Keratinocyte (primary cell): ENCODE data around the gene FHOD3. TPM values are rescaled to one million over a fixed set of nuclear protein-coding genes. Genes with fewer than 3 reads are reported as not detected.

Experiments used
- DNase-seq: peaks from one replicate; pipeline ENCODE4 v3.0.0-alpha.2; 2011; ENCODE audit warnings: low read depth, missing footprints, low spot score
- FAIRE-seq: peaks from 2 replicates; lab custom pipeline; 2011; peaks lifted over from hg19 to GRCh38; lab: Jason Lieb, UNC
- H2AFZ ChIP-seq: 2 replicates; pipeline ENCODE4 v1.6.0; 2012; ENCODE audit warnings: low read length, control low read depth, inconsistent platforms; ENCODE audit not compliant: control insufficient read depth
- H3K27ac ChIP-seq: 2 replicates; pipeline ENCODE4 v1.5.1; 2011; ENCODE audit warnings: low read length; ENCODE audit not compliant: control insufficient read depth, insufficient read depth
- H3K27me3 ChIP-seq: 3 replicates; pipeline ENCODE4 v1.6.0; 2011; ENCODE audit warnings: low read length; ENCODE audit not compliant: control insufficient read depth, insufficient read depth; ENCODE audit errors: extremely low read depth
- H3K36me3 ChIP-seq, 2 experiments: 2 replicates in 1 of 2; 3 replicates in 1 of 2; pipeline ENCODE4 v1.5.1; 2011; ENCODE audit warnings: low read length in 2 of 2, mild to moderate bottlenecking in 1 of 2; ENCODE audit not compliant: control insufficient read depth in 2 of 2, insufficient read depth in 2 of 2; ENCODE audit errors: extremely low read depth in 1 of 2
- H3K4me1 ChIP-seq: 3 replicates; pipeline ENCODE4 v1.5.1; 2011; ENCODE audit warnings: low read length; ENCODE audit not compliant: control insufficient read depth, insufficient read depth; ENCODE audit errors: extremely low read depth
- H3K4me2 ChIP-seq: 3 replicates; pipeline ENCODE4 v1.6.0; 2011; ENCODE audit warnings: low read depth, low read length; ENCODE audit not compliant: control insufficient read depth, insufficient read depth; ENCODE audit errors: extremely low read depth
- H3K4me3 ChIP-seq, 3 experiments: fragments of 200-600 bp in 1 of 3; sonication (generic) in 1 of 3; 2 replicates in 2 of 3; 3 replicates in 1 of 3; pipeline ENCODE4 v1.5.1; 2011 to 2016; ENCODE audit warnings: low read length in 3 of 3, mild to moderate bottlenecking in 3 of 3, control low read depth in 2 of 3, inconsistent platforms in 1 of 3, low read depth in 1 of 3, mixed read lengths in 1 of 3, mixed run types in 1 of 3, moderate library complexity in 1 of 3; ENCODE audit not compliant: control insufficient read depth in 2 of 3, insufficient read depth in 2 of 3; ENCODE audit errors: extremely low read depth in 1 of 3
- H3K79me2 ChIP-seq: 2 replicates; pipeline ENCODE4 v1.6.0; 2012; ENCODE audit warnings: low read length; ENCODE audit not compliant: control insufficient read depth, insufficient read depth
- H3K9ac ChIP-seq: 3 replicates; pipeline ENCODE4 v1.6.0; 2011; ENCODE audit warnings: low read length; ENCODE audit not compliant: control insufficient read depth, insufficient read depth; ENCODE audit errors: extremely low read depth
- H3K9me1 ChIP-seq: 3 replicates; pipeline ENCODE4 v1.6.0; 2011; ENCODE audit warnings: low read length; ENCODE audit not compliant: control insufficient read depth, insufficient read depth; ENCODE audit errors: extremely low read depth
- H3K9me3 ChIP-seq: 2 replicates; pipeline ENCODE4 v1.5.1; 2012; ENCODE audit warnings: low read depth, low read length; ENCODE audit not compliant: control insufficient read depth
- H4K20me1 ChIP-seq: 3 replicates; pipeline ENCODE4 v1.6.0; 2011; ENCODE audit warnings: low read length; ENCODE audit not compliant: control insufficient read depth, insufficient read depth; ENCODE audit errors: extremely low read depth
- CTCF ChIP-seq, 3 experiments: IDR thresholded peaks in 1 of 3; conservative IDR thresholded peaks in 1 of 3; optimal IDR thresholded peaks in 1 of 3; 2 replicates in 2 of 3; 3 replicates in 1 of 3; pipeline versions ENCODE3 to v1.5.1; 2011; ENCODE audit warnings: low read length in 3 of 3, mild to moderate bottlenecking in 3 of 3, moderate library complexity in 2 of 3, control low read depth in 1 of 3, inconsistent platforms in 1 of 3; ENCODE audit not compliant: insufficient read depth in 2 of 3; ENCODE audit errors: extremely low read depth in 1 of 3
- EZH2 ChIP-seq: IDR thresholded peaks from one replicate; pipeline ENCODE4 v1.6.1; 2012; ENCODE audit warnings: inconsistent platforms, mild to moderate bottlenecking, low read length, moderate library complexity
- dilution Hi-C: fragments of 300-500 bp; cut with MboI; formaldehyde crosslinking; loops from one replicate; pipeline ENCODE4 v1.7.0; 2020; ENCODE audit warnings: low sequenced_read_pairs; ENCODE audit not compliant: extremely low pct_ligation_motif_present
- polyA plus RNA-seq, 5 experiments: library from polyadenylated mRNA; depleted of rRNA in 3 of 5; stranded (reverse) in 3 of 5; stranded (forward) in 1 of 5; unstranded in 1 of 5; fragments of >200 nt; gene quantifications; 1 replicate in 1 of 5; 2 replicates in 3 of 5; 3 replicates in 1 of 5; pipeline versions ENCODE4 v1.2.1 to v1.2.3, GENCODE V29; 2011 to 2012; ENCODE audit warnings: missing spikeins in 2 of 5, low read depth in 1 of 5, low replicate concordance in 1 of 5

Gene FHOD3
- polyA plus RNA-seq, 1 donor (not counting 4 experiments of a cell fraction or from before 2014, with no cell fraction given), result 7.7 TPM

GRCh38 chr18:36783792-36784191 is 486.3 kb downstream of the FHOD3 start:
- H3K79me2 ChIP-seq, result no peaks in the 10 kb centered on the region
- H2AFZ ChIP-seq, result no peak overlapping the region
- no peaks in the 10 kb centered on the region for H3K27me3 ChIP-seq
- dilution Hi-C loops, result no loop called here
- DNase-seq (no peak), FAIRE-seq (no peak)
- H3K9me1 ChIP-seq, result no peaks in the 10 kb centered on the region
- no peak for TF ChIP-seq CTCF (optimal IDR thresholded peaks at IDR 0.05 in 1 of 3, IDR thresholded peaks at IDR 0.05 in 1 of 3, conservative IDR thresholded peaks at IDR 0.05 in 1 of 3; ENCODE audit: extremely low read depth in 1 of 3, insufficient read depth in 2 of 3, low read length in 3 of 3)
- no peak for TF ChIP-seq EZH2
- no peak overlapping the region for H3K4me3 ChIP-seq
- no peak overlapping the region for H3K4me2 ChIP-seq
- H3K9ac ChIP-seq, result no peak overlapping the region
- H4K20me1 ChIP-seq, result no peaks in the 10 kb centered on the region
- H3K36me3 ChIP-seq, result peaks cover 0 to 1% of the 10 kb centered on the region in 2 experiments
- H3K9me3 ChIP-seq, result no peaks in the 10 kb centered on the region
- no peak overlapping the region for H3K27ac ChIP-seq
- H3K4me1 ChIP-seq, result peaks cover 16% of the 10 kb centered on the region

GRCh38 chr18:36786686-36787085 is 489.2 kb downstream of the FHOD3 start:
- Histone ChIP-seq H3K36me3 (peaks cover 0 to 3% of the 10 kb centered on the region in 2 experiments), H3K9me1 (no peaks in the 10 kb centered on the region), H3K27me3 (no peaks in the 10 kb centered on the region), H3K9me3 (no peaks in the 10 kb centered on the region), H3K4me1 (peaks cover 16% of the 10 kb centered on the region), H3K4me3 (no peak overlapping the region), H3K4me2 (no peak overlapping the region), H4K20me1 (no peaks in the 10 kb centered on the region), H3K9ac (no peak overlapping the region), H3K79me2 (no peaks in the 10 kb centered on the region), H3K27ac (no peak overlapping the region), H2AFZ (no peak overlapping the region)
- DNase-seq, result no peak
- no peak for FAIRE-seq
- dilution Hi-C loops, result no loop called here
- TF ChIP-seq CTCF (optimal IDR thresholded peaks at IDR 0.05 in 1 of 3, IDR thresholded peaks at IDR 0.05 in 1 of 3, conservative IDR thresholded peaks at IDR 0.05 in 1 of 3; ENCODE audit: extremely low read depth in 1 of 3, insufficient read depth in 2 of 3, low read length in 3 of 3) (no peak), EZH2 (no peak)
